Astrocyte (in vitro differentiated cells and primary cell): Measurements from ENCODE around the gene SF3B2.

Source experiments
- CTCF ChIP-seq: IDR thresholded peaks from 2 replicates; pipeline ENCODE4 v1.5.1; 2011; ENCODE audit warnings: low read depth, mild to moderate bottlenecking, inconsistent platforms, low read length, moderate library complexity; ENCODE audit not compliant: insufficient read depth
- EZH2 ChIP-seq: IDR thresholded peaks from 2 replicates; pipeline ENCODE4 v1.6.1; 2012; ENCODE audit warnings: mild to moderate bottlenecking, low read length, inconsistent platforms; ENCODE audit not compliant: insufficient read depth

- TF ChIP-seq CTCF = no peak
- TF ChIP-seq EZH2 = no peak
These were observed 19.9 kb downstream of the SF3B2 start for GRCh38 chr11:66072081-66072480.
